ENCODE results near the gene NABP1. TPM values are rescaled to one million over a fixed set of nuclear protein-coding genes. Genes with fewer than 3 reads are reported as not detected.

Gene NABP1
- total RNA-seq, 1 donor from 2014 or later, result 6.4 TPM

DNA sequence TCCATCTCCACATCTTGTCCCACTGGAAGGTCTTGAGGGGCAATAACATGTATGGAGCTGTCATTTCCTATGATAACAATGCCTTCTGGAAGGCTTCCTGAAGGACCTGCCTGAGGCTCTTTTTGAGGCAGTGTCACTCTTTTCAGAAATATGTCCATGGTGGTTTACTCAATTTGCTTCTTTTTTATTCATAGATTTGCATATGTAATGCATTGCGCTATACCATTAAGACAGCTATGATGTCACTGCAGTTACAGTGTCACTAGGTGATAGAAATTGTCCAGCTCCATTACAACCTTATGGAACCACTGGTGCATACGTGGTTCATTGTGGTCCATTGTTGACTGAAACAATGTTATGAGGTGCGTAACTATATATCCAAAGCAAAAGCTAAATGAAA is 19.9 kb downstream of the NABP1 start:
- no peaks in the 10 kb centered on the region for H3K36me3 Mint-ChIP-seq (ENCODE audit: insufficient read depth)
- H3K27me3 Mint-ChIP-seq, result no peaks in the 10 kb centered on the region
- no peak overlapping the region for H3K27ac Mint-ChIP-seq
- DNase-seq (ENCODE audit: low spot score, unreplicated experiment), result no peak
- no peaks in the 10 kb centered on the region for H3K4me1 Mint-ChIP-seq (ENCODE audit: low read depth)
- H3K4me3 Mint-ChIP-seq (ENCODE audit: low read depth), result no peak overlapping the region
- TF ChIP-seq CTCF (IDR thresholded peaks at IDR 0.05; ENCODE audit: unreplicated experiment), result no peak
- peaks cover 5% of the 10 kb centered on the region for H3K9me3 Mint-ChIP-seq (ENCODE audit: low read depth)

GRCh38 chr2:191699341-191699945 is 21.5 kb downstream of the NABP1 start:
- Mint-ChIP-seq H3K9me3 (ENCODE audit: low read depth) (peaks cover 2% of the 10 kb centered on the region), H3K4me1 (ENCODE audit: low read depth) (no peaks in the 10 kb centered on the region), H3K36me3 (ENCODE audit: insufficient read depth) (no peaks in the 10 kb centered on the region), H3K27ac (no peak overlapping the region), H3K4me3 (ENCODE audit: low read depth) (no peak overlapping the region), H3K27me3 (no peaks in the 10 kb centered on the region)
- DNase-seq (ENCODE audit: low spot score, unreplicated experiment), result no peak
- TF ChIP-seq CTCF (IDR thresholded peaks at IDR 0.05; ENCODE audit: unreplicated experiment), result no peak

- Mint-ChIP-seq H3K27ac (no peak overlapping the region), H3K4me3 (ENCODE audit: low read depth) (no peak overlapping the region), H3K36me3 (ENCODE audit: insufficient read depth) (no peaks in the 10 kb centered on the region), H3K27me3 (no peaks in the 10 kb centered on the region), H3K4me1 (ENCODE audit: low read depth) (peaks cover 2% of the 10 kb centered on the region), H3K9me3 (ENCODE audit: low read depth) (peaks cover 2% of the 10 kb centered on the region)
- no peak for DNase-seq (ENCODE audit: low spot score, unreplicated experiment)
- TF ChIP-seq CTCF (IDR thresholded peaks at IDR 0.05; ENCODE audit: unreplicated experiment), result no peak
Measured at GRCh38 chr2:191701029-191701428, 23.1 kb downstream of the NABP1 start.

DNA sequence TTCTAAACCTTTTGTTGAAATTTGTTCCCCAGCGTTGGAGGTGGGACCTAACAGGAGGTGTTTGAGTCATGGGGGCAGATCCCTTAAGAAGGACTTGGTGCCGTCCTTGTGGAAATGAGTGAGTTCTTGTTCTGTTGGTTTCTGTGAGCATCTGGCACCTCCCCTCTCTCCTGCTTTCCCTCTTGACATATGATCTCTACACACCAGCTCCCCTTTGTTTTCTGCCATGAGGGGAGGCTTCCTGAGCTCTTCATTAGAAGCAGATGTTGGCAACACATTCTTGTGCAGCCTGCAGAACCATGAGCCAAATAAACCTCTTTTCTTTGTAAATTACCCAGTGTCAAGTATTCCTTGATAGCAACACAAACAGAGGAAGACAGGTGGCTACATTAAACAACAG is 23.8 kb downstream of the NABP1 start:
- Mint-ChIP-seq H3K9me3 (ENCODE audit: low read depth) (peaks cover 2% of the 10 kb centered on the region), H3K4me1 (ENCODE audit: low read depth) (peaks cover 5% of the 10 kb centered on the region), H3K27me3 (no peaks in the 10 kb centered on the region), H3K36me3 (ENCODE audit: insufficient read depth) (no peaks in the 10 kb centered on the region), H3K4me3 (ENCODE audit: low read depth) (no peak overlapping the region), H3K27ac (no peak overlapping the region)
- no peak for DNase-seq (ENCODE audit: low spot score, unreplicated experiment)
- no peak for TF ChIP-seq CTCF (IDR thresholded peaks at IDR 0.05; ENCODE audit: unreplicated experiment)

GRCh38 chr2:191703079-191703725 is 25.3 kb downstream of the NABP1 start:
- DNase-seq (ENCODE audit: low spot score, unreplicated experiment), result no peak
- TF ChIP-seq CTCF (IDR thresholded peaks at IDR 0.05; ENCODE audit: unreplicated experiment), result no peak
- H3K36me3 Mint-ChIP-seq (ENCODE audit: insufficient read depth), result no peaks in the 10 kb centered on the region

More at GRCh38 chr2:191703079-191703725, 25.3 kb downstream of the NABP1 start:
- H3K27me3 Mint-ChIP-seq, result no peaks in the 10 kb centered on the region
- H3K9me3 Mint-ChIP-seq (ENCODE audit: low read depth), result no peaks in the 10 kb centered on the region
- peaks cover 5% of the 10 kb centered on the region for H3K4me1 Mint-ChIP-seq (ENCODE audit: low read depth)
- H3K4me3 Mint-ChIP-seq (ENCODE audit: low read depth), result no peak overlapping the region
- H3K27ac Mint-ChIP-seq, result no peak overlapping the region
